SJCRH30 (cell line): ENCODE results near the gene SERINC5. TPM values are rescaled to one million over a fixed set of nuclear protein-coding genes. Genes with fewer than 3 reads are reported as not detected.
A peak's percentile ranks its signal among the peaks of the same experiment; 100 is the strongest.
"Not testable (repeated sequence)": the region's sequence is repeated elsewhere in the genome, so short reads cannot be mapped to it uniquely, and the experiment has no call there.

Experiments used
- DNase-seq, 2 experiments: peaks; one replicate each; pipeline ENCODE4 v3.0.0-alpha.2; 2015 to 2020
- H3K27ac ChIP-seq: fragments of 250-450 bp; sonication (Bioruptor Pico); 2 replicates; pipeline ENCODE4 v1.5.1; 2020; ENCODE audit warnings: mild to moderate bottlenecking, moderate library complexity
- H3K27me3 ChIP-seq: fragments of 250-450 bp; sonication (Bioruptor Pico); 2 replicates; pipeline ENCODE4 v1.5.1; 2020; ENCODE audit warnings: mild to moderate bottlenecking, moderate library complexity
- H3K36me3 ChIP-seq: fragments of 250-450 bp; sonication (Bioruptor Pico); 2 replicates; pipeline ENCODE4 v1.5.1; 2020; ENCODE audit warnings: mild to moderate bottlenecking, moderate library complexity
- H3K4me1 ChIP-seq: fragments of 250-450 bp; sonication (Bioruptor Pico); 2 replicates; pipeline ENCODE4 v1.5.1; 2020; ENCODE audit warnings: mild to moderate bottlenecking, moderate library complexity
- H3K4me3 ChIP-seq: fragments of 250-450 bp; sonication (Bioruptor Pico); 2 replicates; pipeline ENCODE4 v1.5.1; 2020; ENCODE audit warnings: mild to moderate bottlenecking, moderate library complexity
- H3K9me3 ChIP-seq: fragments of 250-450 bp; sonication (Bioruptor Pico); replicated peaks from 2 replicates; pipeline ENCODE4 v1.5.1; 2020; ENCODE audit warnings: mild to moderate bottlenecking, moderate library complexity
- total RNA-seq: library from RNA; depleted of rRNA; stranded (reverse); fragments of >200 nt; shearing (Covaris generic); gene quantifications from 2 replicates; pipeline ENCODE4 v1.2.3, GENCODE V29; 2014

Gene SERINC5
- total RNA-seq, 1 experiment from 2014 or later, result 9.0 TPM

DNA sequence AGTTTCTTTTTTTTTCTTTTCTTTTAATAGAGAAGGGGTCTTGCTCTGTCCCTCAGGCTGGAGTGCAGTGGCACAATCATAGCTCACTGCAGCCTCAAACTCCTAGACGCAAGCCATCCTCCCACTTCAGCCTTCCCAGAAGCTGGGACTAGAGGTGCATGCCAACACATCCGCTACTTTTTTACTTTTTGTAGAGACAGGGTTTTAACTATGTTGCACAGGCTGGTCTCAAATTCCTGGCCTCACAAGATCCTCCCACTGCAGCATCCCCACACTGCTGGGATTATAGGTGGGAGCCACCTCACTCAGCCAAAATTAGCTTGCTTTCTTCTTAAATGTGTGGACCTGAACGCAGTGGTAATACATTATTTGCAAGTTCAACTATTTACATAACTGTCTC lies 66.1 kb downstream of the SERINC5 start:
- Histone ChIP-seq H3K36me3 (no peaks in the 10 kb centered on the region), H3K9me3 (no peaks in the 10 kb centered on the region), H3K4me3 (no peak overlapping the region), H3K4me1 (peaks cover 14% of the 10 kb centered on the region), H3K27ac (no peak overlapping the region), H3K27me3 (no peaks in the 10 kb centered on the region)
- no peak for DNase-seq

GRCh38 chr5:80189201-80189600 lies 66.6 kb downstream of the SERINC5 start:
- no peak overlapping the region for H3K4me3 ChIP-seq
- H3K36me3 ChIP-seq, result no peaks in the 10 kb centered on the region
- peaks cover 14% of the 10 kb centered on the region for H3K4me1 ChIP-seq
- no peaks in the 10 kb centered on the region for H3K9me3 ChIP-seq
- no peaks in the 10 kb centered on the region for H3K27me3 ChIP-seq
- H3K27ac ChIP-seq, result no peak overlapping the region
- no peak for DNase-seq

DNA sequence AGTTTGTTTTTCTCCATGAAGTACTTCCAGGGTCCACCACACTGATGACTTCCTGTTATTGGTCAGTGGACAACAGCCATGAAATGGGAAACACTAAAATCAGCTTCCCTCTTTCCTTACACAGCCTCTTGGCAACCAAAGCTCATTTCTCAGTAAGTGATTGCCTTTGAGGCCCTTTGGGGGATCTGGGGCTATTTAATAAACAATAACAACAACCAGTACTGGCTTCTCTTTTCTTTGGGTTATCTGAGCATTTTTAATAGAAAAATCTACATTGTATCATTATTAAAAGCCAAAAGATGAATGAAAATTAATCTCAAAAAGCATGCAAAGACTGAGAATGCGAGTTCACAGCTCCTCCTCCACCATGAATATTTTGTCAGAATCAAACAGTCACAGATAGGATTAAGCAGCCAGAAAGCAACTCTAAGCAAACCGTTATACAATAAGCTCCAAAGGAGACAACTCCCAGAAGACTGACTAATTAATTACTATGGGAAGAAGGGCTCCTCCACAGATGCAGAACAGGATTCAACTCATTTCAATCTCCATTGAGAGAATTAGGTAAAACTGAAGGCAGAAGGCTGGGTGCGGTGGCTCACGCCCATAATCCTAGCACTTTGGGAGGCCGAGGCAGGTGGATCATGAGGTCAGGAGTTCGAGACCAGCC lies 68.3 kb downstream of the SERINC5 start:
- Histone ChIP-seq H3K4me3 (no peak overlapping the region), H3K4me1 (peaks cover 9% of the 10 kb centered on the region), H3K27ac (no peak overlapping the region), H3K9me3 (no peaks in the 10 kb centered on the region), H3K36me3 (no peaks in the 10 kb centered on the region; the same call in 1 of the 2 replicates), H3K27me3 (no peaks in the 10 kb centered on the region)
- DNase-seq, result no peak

- not testable (repeated sequence) for H3K27me3 ChIP-seq, H3K4me1 ChIP-seq
These were observed 70.3 kb downstream of the SERINC5 start for GRCh38 chr5:80185535-80185934.

DNA sequence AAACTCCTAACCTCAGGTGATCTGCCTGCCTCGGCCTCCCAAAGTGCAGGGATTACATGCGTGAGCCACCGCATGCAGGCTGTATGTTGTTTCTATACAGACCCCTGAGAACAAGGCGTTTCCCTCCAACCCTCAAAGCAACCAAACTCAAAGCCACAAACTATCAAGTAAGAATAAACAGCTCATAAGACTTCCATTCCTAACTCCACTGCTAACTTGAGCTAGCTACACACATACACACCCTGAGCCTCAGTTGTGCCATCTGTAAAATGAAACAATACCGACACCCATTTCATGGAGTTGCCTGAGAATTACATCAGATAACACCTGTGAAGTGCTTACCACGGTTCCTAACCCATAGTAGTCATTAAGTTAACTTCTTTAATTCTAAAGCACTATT lies 70.8 kb downstream of the SERINC5 start:
- Histone ChIP-seq H3K27ac (no peak overlapping the region), H3K9me3 (no peaks in the 10 kb centered on the region), H3K36me3 (no peaks in the 10 kb centered on the region; the same call in 1 of the 2 replicates), H3K27me3 (no peaks in the 10 kb centered on the region), H3K4me1 (peaks cover 6% of the 10 kb centered on the region; the same call in 1 of the 2 replicates), H3K4me3 (no peak overlapping the region)
- DNase-seq, result no peak

More at GRCh38 chr5:80185535-80185934, 70.3 kb downstream of the SERINC5 start:
- H3K9me3 ChIP-seq, H3K27ac ChIP-seq, H3K36me3 ChIP-seq, DNase-seq, H3K4me3 ChIP-seq: not testable (repeated sequence)

GRCh38 chr5:80184235-80185023 lies 71.4 kb downstream of the SERINC5 start:
- DNase-seq, result peak in 1 of 2 experiments; percentile 22
- H3K9me3 ChIP-seq, result no peaks in the 10 kb centered on the region
- H3K27ac ChIP-seq, result no peak overlapping the region
- H3K27me3 ChIP-seq, result no peaks in the 10 kb centered on the region
- H3K4me3 ChIP-seq, result no peak overlapping the region
- no peaks in the 10 kb centered on the region; the same call in 1 of the 2 replicates for H3K36me3 ChIP-seq
- H3K4me1 ChIP-seq, result peaks cover 6% of the 10 kb centered on the region; the same call in 1 of the 2 replicates

DNA sequence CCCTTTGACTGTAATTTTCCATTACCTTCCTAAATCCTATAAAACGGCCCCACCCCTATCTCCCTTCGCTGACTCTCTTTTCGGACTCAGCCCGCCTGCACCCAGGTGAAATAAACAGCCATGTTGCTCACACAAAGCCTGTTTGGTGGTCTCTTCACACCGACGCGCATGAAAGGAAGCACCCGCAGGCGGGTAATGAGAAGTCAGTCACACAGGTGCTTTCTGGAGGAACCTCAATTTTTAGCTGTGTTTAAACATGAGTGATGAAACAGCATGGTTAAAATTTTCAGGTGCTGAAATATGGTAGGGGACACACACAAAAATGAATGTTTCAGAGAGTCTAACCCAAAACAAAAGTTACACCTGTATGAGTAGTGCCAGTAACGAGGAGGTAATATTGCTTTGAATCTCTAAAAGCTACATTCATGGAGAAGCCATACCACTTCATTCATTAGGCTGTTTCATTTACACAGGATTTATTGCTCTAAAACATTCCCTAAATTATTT lies 72.1 kb downstream of the SERINC5 start:
- not testable (repeated sequence) for H3K36me3 ChIP-seq, H3K9me3 ChIP-seq, H3K4me1 ChIP-seq, H3K27ac ChIP-seq, H3K4me3 ChIP-seq, DNase-seq, H3K27me3 ChIP-seq

- Histone ChIP-seq H3K27me3 (no peaks in the 10 kb centered on the region), H3K36me3 (no peaks in the 10 kb centered on the region; the same call in 1 of the 2 replicates), H3K27ac (no peak overlapping the region), H3K4me3 (no peak overlapping the region), H3K9me3 (no peaks in the 10 kb centered on the region), H3K4me1 (peaks cover 6% of the 10 kb centered on the region; the same call in 1 of the 2 replicates)
- no peak for DNase-seq
These were observed 72.9 kb downstream of the SERINC5 start for GRCh38 chr5:80182809-80183580.

DNA sequence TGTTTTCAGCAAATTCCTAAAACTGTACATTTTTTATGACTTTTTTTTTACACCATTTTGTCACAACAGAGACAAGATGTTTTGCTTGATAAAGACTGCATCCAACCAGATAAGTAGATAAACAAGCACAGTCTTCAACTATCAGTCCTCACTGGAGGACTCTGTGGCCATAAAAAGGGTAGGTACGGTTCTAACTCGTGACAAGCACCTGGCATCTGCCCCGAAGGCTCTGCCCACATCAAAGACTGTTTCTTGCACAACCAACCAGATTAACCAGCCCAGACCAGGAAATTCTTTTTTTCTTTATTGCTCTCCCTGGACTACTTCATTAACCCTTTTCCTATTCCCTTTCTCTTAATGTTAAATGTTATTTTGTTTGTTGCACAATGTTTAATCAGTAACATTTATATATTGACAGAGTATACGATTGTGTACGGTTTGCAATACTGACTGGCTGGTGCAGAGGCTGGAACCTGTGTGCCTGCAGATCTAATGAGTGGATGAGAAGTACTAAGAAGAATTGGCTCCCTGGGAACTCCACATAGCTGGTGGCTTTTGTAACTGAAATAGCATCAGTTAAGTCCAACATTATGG lies 74.1 kb downstream of the SERINC5 start:
- peak in 1 of 2 experiments; percentile 27 for DNase-seq
- H3K9me3 ChIP-seq, result no peaks in the 10 kb centered on the region
- H3K4me1 ChIP-seq, result peaks cover 6% of the 10 kb centered on the region; the same call in 1 of the 2 replicates
- H3K4me3 ChIP-seq, result no peak overlapping the region
- H3K27me3 ChIP-seq, result no peaks in the 10 kb centered on the region
- no peak overlapping the region for H3K27ac ChIP-seq
- H3K36me3 ChIP-seq, result no peaks in the 10 kb centered on the region; the same call in 1 of the 2 replicates

- H3K9me3 ChIP-seq, result no peaks in the 10 kb centered on the region
- H3K4me3 ChIP-seq, result no peak overlapping the region
- H3K4me1 ChIP-seq, result peaks cover 6% of the 10 kb centered on the region; the same call in 1 of the 2 replicates
- H3K36me3 ChIP-seq, result no peaks in the 10 kb centered on the region
- H3K27me3 ChIP-seq, result no peaks in the 10 kb centered on the region
- DNase-seq, result no peak
- H3K27ac ChIP-seq, result no peak overlapping the region
These were observed 78.6 kb downstream of the SERINC5 start for GRCh38 chr5:80177236-80177635.

- Histone ChIP-seq H3K9me3 (no peaks in the 10 kb centered on the region), H3K27ac (no peak overlapping the region), H3K27me3 (no peaks in the 10 kb centered on the region), H3K36me3 (no peaks in the 10 kb centered on the region), H3K4me3 (no peak overlapping the region), H3K4me1 (no peaks in the 10 kb centered on the region)
- DNase-seq, result no peak
These were observed 80.5 kb downstream of the SERINC5 start for GRCh38 chr5:80175337-80175736.

DNA sequence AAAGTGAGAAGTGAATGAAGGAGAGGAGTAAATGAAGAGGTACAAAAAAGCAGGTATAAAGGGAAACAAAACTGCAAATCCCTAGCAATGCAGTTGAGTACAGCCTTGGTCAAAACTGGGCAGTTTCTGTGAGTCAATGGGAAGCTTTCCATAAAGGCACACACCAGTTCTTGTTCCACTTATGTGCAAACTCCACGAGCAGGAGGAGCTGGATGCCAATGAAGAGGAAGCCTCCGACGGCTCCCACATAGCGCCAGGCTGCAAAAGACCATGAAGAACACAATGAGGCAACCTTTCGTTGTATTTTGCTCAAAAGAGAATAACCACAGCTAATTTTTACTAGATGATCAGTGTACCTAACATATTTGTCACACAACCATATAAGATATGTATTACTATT lies 81.1 kb downstream of the SERINC5 start:
- Histone ChIP-seq H3K27ac (no peak overlapping the region), H3K4me3 (no peak overlapping the region), H3K27me3 (no peaks in the 10 kb centered on the region), H3K36me3 (no peaks in the 10 kb centered on the region), H3K9me3 (no peaks in the 10 kb centered on the region), H3K4me1 (no peaks in the 10 kb centered on the region)
- no peak for DNase-seq

- no peak for DNase-seq
- Histone ChIP-seq H3K9me3 (no peaks in the 10 kb centered on the region), H3K36me3 (no peaks in the 10 kb centered on the region), H3K4me3 (no peak overlapping the region), H3K4me1 (no peaks in the 10 kb centered on the region), H3K27me3 (no peaks in the 10 kb centered on the region), H3K27ac (no peak overlapping the region)
These were observed 83.7 kb downstream of the SERINC5 start for GRCh38 chr5:80172067-80172695.

DNA sequence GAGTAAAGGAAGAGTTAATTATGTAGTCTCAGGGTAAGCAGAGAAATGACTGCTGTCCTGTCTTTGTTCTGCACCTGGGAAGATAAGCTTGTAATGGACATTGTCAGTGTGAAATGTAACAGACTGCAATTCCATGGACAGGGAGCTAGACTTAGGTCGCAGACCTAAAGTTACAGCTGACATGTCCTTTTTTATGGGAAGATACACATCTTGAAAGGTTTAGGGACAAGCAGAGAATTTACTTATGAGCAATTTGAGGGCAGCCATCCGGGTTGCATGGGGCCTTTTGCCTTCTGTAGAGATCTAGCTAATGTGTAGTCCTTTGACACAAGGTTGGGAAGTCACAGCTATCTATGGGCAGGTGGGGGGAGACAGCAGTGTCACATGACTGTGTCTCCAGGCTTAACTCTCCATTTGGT lies 85.7 kb downstream of the SERINC5 start:
- H3K9me3 ChIP-seq, result no peaks in the 10 kb centered on the region
- H3K4me1 ChIP-seq, result no peaks in the 10 kb centered on the region
- no peak for DNase-seq
- no peak overlapping the region for H3K4me3 ChIP-seq
- no peaks in the 10 kb centered on the region for H3K36me3 ChIP-seq
- H3K27me3 ChIP-seq, result no peaks in the 10 kb centered on the region
- H3K27ac ChIP-seq, result no peak overlapping the region
